GM19043 (cell line): Measurements from ENCODE around the gene TNKS1BP1.

Source experiments
- ATAC-seq: cut with Tn5 transposase; IDR thresholded peaks from one replicate; pipeline ENCODE4 v1.9.1; 2021; ENCODE audit warnings: low read depth; ENCODE audit not compliant: unreplicated experiment

Gene TNKS1BP1

DNA sequence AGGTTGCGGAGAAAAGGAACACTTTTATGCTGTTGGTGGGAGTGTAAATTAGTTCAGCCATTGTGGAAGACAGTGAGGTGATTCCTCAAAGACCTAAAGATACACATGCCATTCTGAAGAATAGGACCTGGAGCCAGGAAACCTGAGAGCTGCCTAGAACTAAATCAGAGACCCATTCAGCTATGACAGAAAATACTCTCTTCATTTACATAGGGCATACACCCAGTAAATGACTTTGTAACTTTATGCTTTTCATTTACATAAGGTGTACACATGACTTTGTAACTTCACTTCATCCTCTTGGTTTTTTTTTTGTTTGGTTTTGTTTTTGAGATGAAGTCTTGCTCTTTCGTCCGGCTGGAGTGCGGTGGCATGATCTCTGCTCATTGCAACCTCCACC lies 62.6 kb downstream of the TNKS1BP1 start:
- ATAC-seq, result no peak

DNA sequence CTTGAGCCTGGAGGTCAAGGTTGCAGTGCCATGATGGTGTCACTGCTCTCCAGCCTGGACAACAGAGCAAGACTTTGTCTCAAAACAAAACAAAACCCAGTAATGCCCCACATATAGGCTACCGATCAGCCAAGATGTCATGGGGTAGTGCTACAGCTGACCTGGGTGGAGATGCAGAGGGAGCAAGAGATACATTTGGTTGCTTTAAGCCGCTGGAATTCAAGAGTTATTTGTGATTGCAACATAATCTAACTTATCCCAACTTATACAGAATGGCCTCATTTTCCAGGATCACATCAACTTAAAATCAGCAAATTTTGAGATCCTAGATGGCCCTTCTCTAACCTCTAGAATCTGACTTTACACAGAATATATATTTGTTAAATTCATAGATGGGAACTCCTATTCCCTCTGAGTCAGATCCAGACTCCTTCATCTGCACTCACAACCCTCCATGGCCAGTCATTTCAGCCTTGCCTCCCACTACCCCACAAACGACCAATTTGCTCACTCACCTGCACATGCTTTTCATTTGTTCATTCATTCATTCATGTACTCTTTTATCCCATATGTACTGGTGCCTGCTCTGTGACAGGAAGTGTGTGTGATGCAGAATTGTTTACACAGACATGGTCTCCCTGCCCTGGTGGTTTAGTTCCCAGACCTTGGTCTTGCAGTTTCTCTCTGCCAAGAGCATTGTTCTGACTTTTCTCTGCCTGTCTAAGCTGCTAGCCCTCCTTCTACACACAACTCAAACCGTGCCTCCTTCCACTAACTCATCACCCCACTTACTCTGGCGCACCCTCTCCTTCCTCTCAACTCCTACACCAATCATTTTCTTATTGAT lies 63.6 kb downstream of the TNKS1BP1 start:
- ATAC-seq, result no peak

DNA sequence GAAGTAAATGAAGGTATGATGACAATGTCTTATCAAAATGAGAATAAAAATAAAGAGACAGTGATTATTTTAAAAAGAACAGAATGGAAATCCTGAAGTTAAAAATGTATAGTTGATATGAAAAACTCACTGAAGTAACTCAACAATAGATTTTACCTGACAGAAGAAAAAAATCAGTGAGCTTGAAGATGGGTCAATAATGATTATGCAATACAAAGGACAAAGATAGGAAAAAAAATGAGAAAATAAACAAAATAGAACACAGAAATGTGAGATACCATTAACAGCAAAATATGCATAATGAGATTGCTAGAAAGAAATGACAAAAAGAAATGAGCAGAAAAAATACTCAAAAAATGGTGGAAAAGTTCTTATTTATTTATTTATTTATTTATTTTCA lies 68.6 kb downstream of the TNKS1BP1 start:
- ATAC-seq, result no peak

DNA sequence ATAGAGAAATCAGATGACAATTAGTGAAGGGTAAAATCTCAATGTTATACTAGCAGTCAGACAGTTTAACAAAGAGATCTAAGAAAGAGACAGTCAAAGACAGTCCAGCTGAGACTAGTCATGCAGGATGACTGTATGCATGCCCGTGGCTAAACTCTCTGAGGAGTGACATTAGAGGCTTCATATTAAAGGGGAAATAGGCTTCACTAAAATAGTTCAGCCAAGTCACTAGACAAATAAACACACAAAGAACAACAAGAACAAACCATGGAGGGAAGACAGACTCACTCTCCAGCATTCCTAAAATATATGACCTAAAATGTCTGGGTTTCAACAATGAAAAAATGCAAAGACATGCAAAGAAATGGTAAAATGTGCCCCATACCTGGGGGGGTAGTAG lies 69.1 kb downstream of the TNKS1BP1 start:
- ATAC-seq, result no peak

DNA sequence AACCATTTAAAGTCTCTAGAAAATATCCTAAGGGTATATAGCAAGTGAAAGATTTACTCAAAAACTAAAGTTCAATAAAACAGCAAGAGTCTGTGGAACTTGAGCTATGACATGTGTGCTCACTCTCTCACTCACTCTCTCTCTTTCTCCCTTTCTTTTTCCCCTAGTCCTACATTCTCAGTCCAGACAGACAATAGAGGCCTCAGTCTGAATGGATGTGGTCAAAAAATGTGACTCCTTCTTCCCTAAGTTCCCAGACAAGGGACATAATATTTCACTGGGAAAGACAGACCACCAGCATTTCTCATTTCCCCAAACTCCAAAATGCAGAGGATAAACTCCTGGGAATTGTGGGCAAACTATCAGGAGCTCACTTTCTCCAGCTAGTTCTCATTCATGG lies 70.1 kb downstream of the TNKS1BP1 start:
- no peak for ATAC-seq

DNA sequence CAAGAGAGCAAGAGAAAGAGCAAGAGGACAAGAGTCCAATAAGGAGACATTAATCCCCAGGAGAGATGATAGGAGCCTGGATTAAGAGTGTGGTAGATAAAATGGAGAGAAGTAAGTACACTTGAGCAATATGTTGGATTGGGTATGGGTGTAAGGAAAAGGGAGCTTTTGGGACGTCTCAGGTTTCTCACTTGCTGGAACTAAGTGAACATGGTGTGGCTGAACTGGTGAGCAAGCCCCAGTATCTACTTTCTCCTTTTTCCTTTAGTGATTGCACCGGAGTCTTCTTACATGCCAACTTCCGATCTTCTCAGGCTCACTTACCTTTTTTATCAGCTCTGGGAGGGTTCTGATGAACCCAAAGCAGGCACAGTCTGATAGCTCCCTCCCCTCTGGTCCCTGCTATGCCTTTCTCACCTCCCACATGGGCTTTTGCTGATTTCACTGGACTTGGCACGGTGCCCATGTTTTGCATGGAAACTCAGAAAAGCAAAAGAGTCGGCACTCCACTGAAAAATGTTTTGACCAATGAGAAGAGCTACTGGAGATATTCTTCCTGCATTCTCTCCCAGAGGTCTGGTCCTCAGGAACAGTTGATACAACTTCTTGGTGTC lies 73.2 kb downstream of the TNKS1BP1 start:
- no peak for ATAC-seq

DNA sequence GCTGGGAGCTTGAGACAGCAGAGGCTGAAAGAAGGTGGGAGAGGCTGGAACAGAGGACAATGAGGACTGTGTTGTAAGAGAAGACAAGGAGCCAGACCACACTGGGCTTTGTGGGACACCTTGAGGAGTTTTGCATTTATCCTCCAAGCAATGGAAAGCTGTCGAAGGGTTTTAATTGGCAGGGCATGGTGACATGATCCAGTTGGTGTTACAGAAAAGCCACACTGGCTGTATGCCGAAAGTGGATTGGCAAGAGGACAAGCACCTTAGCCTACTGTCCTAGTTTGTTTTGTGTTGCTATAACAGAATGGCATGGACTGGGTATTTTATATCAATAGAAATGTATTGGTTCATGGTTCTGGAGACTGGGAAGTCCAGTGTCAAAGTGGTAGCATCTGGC lies 73.7 kb downstream of the TNKS1BP1 start:
- ATAC-seq, result no peak
